Activated CD4-positive, alpha-beta T cell treated with anti-CD3 and anti-CD28 coated beads for 4 hours (primary cell): ENCODE data around the gene DAPK1.

Source experiments
- DNase-seq, 2 donors: peaks; one replicate each; pipeline ENCODE4 v3.0.0-alpha.2; 2020

The DAPK1 gene

DNA sequence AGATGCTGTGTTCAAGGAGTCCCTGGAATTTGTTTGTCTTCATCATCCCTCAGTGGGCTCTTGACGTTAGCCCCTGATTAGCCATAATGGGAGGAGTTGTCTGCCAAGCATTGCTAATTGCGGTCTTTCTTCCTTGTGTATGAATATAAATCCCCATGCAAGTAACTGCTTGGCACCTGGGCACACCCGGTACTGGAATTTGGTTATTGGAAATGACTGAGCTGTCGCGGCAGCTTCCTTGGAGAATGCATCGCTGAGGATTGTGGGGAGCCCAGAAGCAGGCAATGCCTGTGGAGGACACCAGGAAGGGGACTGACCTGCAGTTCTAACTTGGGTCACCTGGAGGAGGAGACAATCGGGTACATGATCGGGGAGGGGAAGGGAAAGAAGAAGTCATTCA lies 174.9 kb downstream of the DAPK1 start:
- DNase-seq, result no peak

DNA sequence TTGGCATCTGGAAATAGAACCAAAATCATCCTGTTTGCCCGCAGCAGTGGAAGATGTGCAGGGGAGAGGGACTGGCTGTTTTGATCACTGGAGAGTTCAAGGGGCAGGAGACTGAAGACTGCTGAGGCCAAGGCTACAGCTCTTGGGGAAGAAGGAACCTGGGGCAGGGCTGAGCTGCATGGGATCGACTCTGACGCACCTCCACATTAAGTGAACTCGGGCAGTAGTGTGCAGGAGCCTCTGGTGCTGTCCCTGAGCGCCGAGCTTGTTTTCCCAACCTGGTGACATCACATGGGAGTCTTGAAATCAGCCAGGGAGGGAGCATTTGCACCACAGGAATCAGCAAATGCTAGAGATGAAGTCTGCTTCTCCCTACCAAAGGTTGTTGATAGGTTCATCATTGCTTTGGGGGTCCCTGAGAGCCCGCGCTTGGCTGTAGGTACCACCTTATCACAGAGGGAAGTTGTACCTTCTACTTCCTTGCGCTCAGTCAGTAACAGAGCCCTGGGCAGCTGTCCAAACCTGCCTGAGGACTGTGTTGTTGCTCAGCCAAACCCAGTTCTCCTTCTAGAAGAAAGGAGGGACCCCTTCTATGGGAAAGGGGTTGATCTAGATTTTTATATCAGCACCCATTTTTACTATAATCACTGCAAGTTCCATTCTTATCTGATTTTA lies 175.9 kb downstream of the DAPK1 start:
- no peak for DNase-seq

DNA sequence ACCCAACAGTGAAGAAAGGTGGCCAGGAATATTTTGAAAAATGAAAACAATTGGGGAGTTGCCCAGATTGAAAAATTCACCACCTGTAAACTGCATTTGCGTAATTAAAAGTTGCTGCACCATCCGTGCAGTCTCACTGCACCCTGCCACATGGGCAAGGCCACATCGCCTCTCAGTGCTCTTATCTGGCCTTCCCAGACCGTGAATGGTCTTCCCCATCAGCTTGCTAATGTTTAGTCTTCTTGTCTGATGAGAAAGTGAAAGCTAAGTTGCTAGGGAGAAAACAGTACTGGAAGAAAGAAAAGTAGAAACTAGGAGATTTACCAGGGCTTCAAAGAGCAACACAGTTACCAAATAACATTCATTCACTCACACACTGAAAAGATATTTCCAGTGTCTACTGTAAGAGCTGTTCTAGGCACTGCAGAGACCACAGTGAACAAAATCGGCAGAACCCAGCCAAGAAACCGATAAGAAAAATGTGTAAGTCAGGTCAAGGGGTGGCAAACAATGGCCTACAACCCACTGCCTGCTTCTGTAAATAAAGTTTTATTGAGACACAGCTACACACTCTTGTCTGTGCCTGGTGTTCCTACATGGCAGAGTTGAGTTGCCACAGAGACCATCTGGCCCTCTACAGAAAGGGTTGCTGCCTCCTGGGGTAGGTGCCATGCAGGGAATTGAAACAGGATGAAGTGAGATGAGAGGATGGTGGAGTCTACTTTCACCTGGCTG lies 177.1 kb downstream of the DAPK1 start:
- DNase-seq, result no peak

DNA sequence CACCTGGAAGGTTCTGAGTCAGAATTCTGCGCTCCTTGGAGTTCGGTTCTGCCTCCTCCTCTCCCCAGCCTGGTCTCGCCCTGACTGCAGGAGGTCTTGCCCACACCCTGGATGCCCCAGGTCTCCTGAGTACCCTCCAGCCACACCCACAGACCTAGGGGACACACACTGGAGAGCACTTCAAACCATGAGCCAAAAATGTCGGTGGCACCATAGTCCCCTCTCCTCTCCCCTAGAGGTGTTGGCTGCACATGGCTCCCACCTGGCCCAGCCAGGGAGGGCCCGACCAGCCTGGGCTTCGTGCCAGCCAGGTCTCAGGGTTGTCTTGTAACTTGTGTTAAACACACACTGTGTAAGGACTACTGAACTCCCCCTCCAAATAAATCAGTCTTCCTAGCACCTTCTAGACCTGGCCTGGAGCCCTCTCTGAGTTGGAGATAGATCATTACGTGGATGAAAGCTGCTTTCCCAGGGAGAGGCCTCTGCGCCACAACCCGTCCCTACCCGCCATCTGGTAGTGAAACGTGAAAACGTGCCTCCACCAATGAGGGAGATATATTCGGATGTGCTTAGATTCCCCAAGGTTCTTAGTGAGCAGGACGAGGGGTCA lies 178.3 kb downstream of the DAPK1 start:
- DNase-seq, result no peak

DNA sequence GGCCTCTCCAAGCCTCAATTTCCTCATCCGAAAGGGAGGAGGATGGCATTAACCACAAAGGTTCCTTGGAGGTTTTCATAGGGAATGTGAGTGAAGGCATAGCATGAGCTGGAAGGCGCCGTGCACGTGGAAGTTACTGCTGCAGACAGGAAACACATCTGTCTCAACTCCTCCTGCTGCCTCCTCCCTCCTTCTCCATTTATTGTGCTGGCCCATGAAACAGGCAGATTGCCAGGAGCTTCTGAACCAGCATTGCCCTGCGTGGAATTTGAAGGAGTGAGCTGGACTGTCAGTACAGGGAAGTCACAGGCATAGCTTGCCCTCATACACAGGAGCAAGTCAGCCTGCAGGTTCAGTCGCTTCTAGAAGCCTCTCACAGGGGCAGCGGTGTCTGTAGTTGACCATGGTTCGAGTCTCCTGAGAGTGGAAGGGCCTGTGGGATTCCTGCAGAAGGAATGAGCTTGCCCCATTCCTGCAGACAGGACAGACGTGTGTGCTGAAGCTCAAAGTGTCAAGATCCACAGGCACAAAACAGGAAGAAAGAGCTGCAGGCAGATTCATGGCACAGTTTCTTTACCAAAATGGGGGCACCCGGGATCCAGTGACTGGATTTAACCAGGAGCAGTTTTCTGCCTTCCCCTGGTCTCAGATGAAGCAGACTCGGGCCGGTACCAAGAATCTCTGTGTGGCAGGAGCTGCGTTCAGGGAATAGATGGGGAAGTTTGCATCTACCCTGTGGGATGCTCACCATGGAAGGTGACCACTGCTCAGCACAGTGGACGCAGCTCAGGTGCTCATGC lies 179.5 kb downstream of the DAPK1 start:
- no peak for DNase-seq

DNA sequence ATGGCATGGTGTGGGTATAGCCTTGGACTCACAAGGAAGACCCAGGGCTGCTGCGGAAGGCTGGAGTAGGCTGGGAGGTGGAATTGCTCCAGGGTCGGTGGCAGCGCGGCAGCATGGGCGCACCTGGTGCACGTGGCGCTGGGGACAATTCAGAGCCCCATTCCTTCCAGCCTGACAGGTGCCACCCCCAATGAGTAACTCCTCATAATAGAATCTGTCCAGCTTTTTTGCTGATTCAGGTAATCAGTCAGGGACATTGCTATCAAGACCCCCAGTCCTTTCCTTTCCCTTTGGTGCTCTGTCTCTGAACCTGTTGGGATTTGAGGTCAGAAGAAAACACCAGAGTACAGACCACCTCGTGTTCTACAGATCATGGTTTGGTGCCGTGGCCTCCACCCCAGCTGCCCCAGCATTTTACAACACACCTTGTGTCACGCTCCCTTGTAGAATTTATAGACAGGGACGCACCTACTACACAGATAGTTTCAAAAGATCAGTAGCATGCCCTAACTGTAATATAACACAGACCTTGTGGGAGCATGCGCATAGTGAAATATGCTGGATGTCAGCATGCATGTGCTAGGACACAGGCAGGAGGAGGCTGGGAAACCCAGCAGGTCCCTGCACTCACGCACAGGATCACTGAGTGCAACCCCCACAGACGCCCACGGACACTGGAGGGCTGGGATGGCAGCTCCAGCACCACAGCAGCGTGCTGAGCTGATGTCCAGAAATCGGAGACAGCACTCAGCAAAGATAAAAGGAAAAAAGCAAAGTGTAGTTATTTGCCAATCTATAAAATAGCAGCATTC lies 180.3 kb downstream of the DAPK1 start:
- no peak for DNase-seq

DNA sequence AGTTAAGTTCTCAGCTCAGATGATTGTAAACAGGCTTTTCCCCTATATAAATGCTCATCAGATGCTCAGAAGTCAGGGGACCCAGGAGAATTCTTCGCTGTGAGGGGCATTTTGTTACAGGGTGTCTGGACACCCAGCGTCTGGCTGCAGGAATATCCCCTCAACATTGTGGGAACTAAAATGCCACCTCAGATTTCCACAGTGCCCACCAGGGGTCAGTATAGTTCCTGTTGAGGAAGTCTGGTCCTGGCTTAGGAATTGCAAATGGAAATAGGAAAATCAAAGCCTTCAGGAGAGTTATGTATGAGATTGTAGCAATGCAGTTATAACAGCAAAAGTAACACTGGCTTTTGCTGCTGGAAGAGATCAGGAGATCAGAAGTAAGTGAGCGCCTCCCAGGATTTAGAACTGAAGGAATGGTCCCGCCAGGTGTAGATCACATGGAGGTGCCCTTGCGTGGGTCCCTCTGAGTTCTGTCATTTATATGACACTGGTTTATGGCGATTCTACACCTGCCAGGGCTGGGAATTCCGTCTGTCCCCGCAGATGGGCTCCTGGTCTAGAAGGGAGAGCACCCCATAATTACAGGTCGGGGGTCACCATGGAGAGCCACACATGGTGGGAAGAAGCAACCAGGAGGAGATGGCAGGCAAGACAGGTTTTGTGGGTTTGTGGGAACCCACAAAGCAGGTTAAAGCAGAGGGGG lies 181.1 kb downstream of the DAPK1 start:
- peak; percentile 30 to 31 for DNase-seq

DNA sequence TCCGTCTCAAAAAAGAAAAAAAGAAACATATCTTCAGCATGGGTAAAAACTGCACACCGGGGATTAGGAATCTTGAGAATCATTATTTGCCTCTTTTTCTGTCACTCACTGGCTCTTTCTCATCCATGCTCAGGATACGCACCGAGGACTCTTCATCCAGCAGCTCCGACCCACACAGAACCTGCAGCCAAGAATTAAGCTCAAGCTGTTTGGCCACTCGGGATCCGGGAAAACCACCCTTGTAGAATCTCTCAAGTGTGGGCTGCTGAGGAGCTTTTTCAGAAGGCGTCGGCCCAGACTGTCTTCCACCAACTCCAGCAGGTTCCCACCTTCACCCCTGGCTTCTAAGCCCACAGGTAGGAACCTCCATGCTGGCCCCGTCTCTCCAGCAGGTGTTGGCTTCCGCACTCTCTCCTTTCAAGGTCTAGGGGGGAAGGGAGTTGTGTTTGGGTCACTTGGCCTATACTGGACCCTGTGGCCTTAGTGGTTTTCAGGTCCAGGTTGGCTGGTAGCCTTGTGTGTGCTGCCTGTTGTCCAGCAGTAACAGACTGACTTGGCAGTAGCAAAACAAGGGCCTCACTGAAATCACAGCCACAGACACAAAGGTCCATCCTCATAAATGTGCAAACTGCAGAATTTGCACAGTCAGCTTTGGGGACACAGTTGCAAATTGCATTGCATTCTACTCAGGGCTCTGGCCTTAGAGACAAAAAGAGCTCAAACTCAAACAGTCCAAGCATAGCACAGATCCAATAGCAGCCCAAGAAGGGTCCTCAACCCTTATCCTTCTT lies 183.8 kb downstream of the DAPK1 start:
- DNase-seq, result no peak

DNA sequence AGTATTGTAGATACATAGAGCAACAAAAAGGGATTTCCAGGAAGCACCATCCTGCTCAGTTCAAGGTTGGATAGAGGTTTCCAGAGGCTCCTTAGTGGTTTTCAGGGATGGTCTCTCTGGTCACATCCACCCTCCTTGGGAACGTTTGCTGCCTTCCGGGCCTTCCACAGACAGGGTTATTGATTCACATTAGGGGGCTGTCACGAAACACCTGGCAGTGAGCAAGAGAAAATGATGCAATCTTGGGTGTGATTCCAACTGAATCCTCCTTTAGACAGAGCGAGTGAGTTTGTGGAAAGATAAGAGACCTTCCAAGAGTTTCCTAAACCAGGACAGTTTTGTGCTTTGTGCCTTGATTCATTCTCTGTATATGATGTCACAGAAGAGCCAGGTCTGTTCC lies 184.4 kb downstream of the DAPK1 start:
- no peak for DNase-seq

DNA sequence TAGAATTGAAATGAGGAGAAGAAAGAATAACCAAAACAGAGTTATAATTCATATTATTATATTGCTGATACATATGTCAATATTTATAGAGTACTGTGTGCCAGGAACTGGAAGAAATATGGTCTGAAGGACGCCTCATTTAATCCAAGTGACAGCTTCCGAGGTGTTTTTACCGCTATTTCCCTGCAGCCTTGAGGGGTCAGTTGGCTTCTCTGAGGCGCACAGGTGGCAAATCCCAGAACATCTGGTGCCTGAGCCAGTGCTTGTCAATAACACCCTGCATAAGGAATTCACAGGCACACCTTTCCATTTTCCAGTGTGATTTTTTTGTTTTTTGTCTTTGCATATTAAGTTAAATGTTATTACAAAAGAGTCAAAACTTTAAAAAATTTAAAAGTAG lies 185.0 kb downstream of the DAPK1 start:
- no peak for DNase-seq

DNA sequence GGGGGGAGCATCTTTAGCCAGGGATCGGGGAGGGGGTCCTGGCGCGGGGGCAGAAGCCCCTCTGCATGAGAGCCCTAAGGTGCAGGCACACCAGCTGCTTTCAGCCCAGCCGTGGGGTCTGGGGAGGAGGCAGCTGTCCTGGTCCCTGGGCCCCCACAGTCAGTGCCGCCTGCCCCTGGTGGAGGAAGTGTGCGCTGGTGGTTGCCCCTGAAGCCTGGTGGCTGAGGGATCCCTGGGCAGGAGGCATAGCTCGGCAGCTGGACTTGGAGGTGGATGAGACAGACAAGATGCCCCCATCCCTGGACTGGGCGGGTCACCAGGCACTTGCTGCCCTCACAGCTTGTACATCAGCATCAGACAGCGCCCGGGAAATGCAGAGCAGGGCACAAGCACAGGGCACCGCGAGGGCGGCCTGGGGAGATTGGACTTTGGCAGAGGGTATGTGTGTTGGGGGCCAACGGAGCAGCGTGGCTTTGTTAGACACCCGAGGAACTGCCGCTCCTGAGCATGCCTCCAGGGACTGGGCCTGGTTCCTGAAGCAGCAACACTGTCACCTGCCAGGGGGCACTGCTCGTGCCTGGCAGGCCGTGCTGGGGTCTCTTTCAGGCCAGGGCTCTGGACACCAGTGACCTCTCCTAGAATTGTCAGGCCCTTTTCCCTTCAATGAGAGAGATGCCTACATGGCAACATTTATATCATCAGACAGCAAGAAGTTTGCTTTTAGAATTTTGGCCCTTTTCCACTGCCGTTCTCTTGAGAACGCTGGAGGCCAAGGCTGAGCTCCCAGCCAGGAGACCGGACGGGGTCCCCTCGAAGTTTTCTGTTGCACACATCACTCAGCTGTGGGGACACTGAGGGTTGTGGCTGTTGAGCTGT lies 186.3 kb downstream of the DAPK1 start:
- no peak for DNase-seq

DNA sequence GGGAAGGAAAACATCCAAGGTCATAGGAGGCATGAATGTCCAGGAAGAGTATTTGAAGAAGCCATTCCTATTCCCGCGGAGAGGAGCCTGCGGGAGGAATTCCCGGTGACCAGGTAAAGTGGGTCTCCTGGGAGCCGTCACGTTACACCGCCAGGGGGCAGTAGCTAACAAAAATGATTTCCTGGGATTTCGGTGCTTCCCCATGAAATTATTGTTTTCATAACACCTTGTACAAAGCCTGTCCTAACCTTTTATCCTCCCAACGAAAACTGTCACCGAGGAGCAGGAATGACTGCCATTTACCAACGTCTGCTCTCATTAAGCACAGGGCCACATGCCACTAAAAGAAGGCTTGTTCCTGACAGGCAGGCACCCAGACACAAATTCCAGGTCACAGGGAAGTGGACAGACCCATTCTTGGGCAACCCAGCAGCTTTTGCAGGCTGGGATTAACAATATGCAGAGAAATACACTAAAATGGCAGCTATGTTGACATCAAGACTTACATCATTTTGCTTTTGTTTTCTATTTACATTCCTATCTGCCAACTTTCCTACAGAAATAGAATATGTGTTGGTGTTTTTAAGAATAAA lies 187.1 kb downstream of the DAPK1 start:
- DNase-seq, result no peak

DNA sequence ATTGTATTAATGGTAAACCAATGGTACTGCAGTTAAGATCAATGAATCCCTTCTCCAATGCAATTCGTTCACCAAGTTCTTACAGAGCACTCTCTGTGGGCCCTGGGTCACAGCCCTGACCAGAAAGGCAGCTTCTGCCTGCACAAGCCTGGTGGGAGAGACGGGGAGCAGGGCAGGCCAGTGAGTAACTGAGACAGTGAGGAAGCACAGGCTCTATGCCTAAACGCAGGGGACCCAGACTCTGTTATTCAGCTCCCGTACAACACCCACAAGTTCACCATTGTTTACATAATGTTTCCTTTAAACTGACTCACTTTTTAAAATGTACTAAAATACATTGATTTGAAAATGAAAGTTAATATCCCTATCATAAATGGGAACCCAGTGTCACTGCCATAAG lies 187.8 kb downstream of the DAPK1 start:
- DNase-seq, result no peak

DNA sequence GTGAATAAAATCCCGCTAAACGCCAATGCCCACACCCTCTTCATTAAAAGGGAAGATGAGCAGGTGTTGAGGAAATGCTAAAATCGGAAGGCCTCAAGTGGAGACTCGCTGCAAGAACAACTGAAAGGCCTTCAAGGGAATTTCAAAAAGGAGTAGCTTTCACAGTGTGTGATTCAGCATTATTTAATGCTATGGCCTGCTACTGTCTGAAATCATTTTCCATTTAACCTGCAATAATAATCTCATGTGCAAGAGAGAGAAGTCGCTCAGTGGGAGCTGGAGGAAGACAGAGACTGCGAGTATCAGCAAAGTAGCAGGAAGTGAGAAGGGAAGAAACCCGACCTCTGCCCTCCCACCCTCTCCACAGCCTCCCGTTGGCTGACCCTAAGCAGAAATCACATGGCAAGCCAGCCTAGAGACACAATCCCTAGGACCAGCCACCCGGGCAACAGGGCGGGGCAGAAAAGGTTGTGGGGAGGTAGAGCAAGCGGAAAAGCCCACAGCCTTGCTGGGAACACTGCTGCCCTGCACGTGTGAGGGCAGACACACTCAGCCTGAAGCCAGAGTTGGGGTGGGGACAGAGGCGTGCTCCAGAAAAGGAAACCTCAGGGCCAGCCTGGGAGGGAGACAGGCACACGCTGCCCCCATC lies 188.3 kb downstream of the DAPK1 start:
- no peak for DNase-seq

DNA sequence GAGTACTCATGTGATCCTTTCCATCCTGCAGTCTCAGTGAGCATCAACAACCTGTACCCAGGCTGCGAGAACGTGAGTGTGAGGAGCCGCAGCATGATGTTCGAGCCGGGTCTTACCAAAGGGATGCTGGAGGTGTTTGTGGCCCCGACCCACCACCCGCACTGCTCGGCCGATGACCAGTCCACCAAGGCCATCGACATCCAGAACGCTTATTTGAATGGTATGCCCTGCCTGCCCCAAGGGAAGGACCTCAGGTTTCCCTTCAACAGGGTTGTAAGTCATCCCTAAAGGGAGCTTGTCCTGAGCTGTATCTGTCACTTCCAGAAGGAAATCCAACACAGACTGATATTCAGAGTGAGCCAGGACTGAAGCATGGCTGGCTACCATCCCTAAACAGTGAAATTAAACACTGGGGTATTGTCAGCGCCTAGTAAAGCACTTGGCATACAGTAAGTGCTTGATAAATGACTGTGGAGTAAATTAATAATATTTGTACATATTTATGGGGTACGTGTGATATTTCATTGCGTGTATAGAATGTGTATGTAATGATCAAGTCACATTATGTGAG lies 188.9 kb downstream of the DAPK1 start:
- no peak for DNase-seq

DNA sequence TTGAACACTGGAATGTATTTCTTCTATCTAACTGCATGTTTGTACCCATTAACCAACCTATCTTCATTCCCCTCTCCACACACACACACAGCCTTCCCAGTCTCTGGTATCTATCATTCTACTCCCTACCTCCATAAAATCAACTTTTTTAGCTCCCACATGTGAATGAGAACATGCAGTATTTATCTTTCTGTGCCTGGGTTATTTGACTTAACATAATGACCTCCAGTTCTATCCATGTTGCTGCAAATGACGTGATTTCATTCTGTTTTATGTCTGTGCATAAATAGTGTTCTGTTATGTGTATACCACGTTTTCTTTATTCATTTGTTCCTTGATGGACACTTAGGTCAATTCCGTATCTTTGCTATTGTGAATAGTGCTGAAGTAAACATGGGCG lies 189.5 kb downstream of the DAPK1 start:
- DNase-seq, result no peak

DNA sequence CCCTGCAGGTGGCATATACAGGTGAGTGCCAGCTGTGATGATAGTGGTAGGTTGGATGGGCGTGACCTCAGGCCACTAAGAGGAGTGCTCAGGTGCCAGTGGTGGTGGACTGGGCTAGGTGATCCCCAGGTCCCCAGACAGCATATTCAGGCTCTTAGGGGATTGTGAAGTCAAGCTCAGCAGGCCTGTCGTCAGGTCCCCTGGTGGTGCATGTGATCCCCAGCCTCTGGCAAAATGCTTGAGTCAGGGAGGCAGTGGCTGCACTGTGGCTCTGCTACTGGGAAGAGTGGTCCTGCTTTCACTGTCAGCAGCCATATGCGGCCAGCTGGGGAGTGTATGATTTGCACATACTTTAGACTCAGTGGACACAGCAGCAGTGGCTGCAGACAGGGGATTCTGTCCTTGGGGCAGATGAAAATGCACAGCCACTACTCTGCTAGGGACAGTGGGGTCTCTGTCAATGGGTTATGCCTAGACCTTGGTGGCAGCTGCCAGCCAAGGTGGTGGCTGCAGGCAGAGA lies 196.6 kb downstream of the DAPK1 start:
- no peak for DNase-seq

DNA sequence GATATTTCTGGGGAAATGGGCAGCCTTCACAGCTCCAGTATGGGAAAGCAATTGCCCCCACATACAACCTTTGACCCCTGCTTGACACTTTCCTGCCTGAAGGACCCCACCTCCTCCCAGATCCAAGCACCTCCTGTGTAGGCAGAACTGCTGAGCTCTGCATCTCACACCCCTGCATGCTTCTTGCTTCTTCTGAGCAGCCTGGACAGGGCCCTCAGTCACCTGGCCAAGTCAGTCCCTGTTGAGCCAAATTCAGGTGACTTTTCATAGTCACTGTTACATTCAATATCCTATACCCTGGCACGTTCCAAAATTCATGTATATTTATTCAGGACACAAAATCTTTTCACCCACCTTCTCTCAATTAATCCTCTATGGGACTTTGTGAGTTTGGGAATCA lies 197.9 kb downstream of the DAPK1 start:
- DNase-seq, result no peak

DNA sequence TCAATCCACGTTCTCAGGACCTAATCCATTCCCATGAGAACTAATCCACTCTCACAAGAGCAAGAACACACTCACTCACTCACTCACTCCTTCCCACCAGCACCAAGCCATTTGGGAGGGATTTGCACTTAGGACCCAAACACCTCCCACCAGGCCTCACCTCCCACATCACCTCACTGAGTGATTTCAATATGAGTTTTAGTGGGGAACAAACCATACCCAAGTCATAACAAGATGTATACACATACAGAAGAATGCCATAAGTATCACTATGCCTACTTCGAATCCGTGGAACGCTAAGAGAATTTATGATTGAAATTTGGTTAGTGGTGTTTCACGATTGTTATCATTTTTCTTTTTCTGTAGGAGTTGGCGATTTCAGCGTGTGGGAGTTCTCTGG lies 199.0 kb downstream of the DAPK1 start:
- DNase-seq, result no peak
